NT2/D1 (cell line): Measurements from ENCODE around the gene G0S2.

Experiments
- DNase-seq: peaks from one replicate; pipeline ENCODE4 v3.0.0-alpha.2; 2011; ENCODE audit warnings: low read depth, low spot score
- H3K27me3 ChIP-seq: 2 replicates; pipeline ENCODE4 v1.6.0; 2011; ENCODE audit warnings: mild to moderate bottlenecking; ENCODE audit not compliant: insufficient read length, insufficient read depth
- H3K36me3 ChIP-seq: 2 replicates; pipeline ENCODE4 v1.6.1; 2011; ENCODE audit warnings: mild to moderate bottlenecking, low read length, mixed read lengths; ENCODE audit not compliant: insufficient read depth, insufficient read length
- H3K4me1 ChIP-seq: 2 replicates; pipeline ENCODE4 v1.5.1; 2011; ENCODE audit not compliant: insufficient read depth, insufficient read length
- H3K4me3 ChIP-seq: 2 replicates; pipeline ENCODE4 v1.5.1; 2011; ENCODE audit warnings: low read depth; ENCODE audit not compliant: insufficient read length
- H3K9ac ChIP-seq: 2 replicates; pipeline ENCODE4 v1.6.0; 2011; ENCODE audit warnings: low read depth; ENCODE audit not compliant: insufficient read length
- H3K9me3 ChIP-seq: 2 replicates; pipeline ENCODE4 v1.5.1; 2011; ENCODE audit warnings: mild to moderate bottlenecking, low read length; ENCODE audit not compliant: insufficient read depth
- SUZ12 ChIP-seq: IDR thresholded peaks from 2 replicates; pipeline ENCODE4 v1.6.1; 2011; ENCODE audit not compliant: insufficient read length, insufficient read depth; ENCODE audit errors: extremely low read depth
- YY1 ChIP-seq: IDR thresholded peaks from 2 replicates; pipeline ENCODE4 v1.6.1; 2011; ENCODE audit not compliant: insufficient read length, insufficient read depth
- ZNF274 ChIP-seq: IDR thresholded peaks from 2 replicates; pipeline ENCODE4 v1.6.1; 2011; ENCODE audit warnings: mild to moderate bottlenecking, low read depth, low read length

The G0S2 gene

DNA sequence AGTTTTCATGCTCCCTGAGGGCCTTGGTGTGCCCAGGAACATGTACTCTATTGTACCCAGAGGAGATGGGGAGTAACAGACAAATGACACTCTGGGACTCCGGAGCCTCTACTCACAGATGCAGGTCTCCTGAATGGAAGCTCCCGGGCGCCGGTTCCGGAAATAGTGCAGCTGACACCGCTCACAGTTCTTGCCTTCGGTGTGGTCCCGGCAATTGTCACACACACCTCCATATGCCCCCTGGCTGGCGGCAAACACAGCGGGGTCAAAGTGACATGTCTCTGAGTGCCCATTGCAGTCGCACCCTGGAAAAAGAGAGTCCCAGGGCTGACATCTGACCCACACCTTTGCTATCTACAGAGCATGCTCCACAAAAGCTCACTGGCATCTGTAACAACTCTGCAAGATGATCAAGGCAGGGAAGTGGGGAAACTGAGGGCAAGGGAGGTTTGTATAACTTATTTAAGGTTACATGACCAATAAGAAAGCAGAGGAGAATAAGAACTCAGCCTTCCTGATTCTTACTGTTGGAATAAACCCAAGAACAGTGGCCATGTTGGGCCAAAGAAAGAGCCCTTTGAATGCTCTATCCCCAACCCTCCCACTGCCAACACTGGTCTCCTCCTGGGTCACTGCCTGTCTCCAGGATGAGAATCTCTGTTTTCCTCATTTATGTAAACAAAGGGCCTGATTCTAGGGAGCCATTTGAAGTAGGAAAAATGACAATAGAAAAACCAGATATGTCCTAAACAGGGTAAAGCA, 45.4 kb upstream of the G0S2 start:
- Histone ChIP-seq H3K27me3 (no peaks in the 10 kb centered on the region), H3K36me3 (no peaks in the 10 kb centered on the region)

DNA sequence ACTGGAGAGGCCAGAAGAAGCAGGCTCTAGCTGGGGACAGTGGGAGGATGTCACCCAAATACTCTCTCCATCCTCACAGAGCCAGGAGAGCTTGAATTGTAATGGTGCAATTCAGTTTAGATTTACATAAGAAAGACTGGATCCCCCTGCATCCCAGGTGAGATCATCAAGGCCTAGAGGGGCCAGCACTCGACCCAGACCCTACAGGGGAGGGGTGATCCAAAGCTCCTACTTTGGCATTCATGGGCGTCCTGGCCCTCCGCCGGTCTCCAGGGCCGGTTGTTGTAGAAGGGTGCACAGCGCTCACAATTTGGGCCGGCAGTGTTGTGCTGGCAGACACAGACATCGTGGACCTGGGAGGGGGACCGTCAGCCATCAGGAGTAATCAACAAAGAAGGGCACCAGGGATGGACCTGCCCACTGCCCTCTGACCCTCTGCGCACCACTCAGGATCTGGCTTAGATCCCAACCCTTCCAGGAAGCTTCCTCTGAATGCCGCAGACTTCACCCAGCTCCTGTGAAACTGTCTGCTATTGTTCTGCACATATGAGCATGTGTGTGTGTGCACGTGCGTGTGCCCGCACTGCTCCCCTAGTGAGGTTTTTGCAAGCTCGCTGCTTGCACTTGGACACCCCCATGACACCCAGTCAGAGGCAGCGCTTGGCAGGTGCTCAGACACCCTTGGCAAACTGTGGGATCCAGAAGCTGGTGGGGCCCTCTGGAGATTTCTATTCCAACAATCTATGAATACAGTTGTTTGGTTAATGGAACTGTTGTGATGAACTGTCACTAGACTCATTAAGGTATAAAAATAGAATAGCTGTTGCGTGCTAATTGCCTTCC, 44.6 kb upstream of the G0S2 start:
- Histone ChIP-seq H3K4me3 (no peak overlapping the region), H3K36me3 (no peaks in the 10 kb centered on the region), H3K9ac (no peak overlapping the region), H3K9me3 (no peaks in the 10 kb centered on the region), H3K27me3 (no peaks in the 10 kb centered on the region), H3K4me1 (peaks cover 23% of the 10 kb centered on the region)
- DNase-seq, result peak; percentile 67
- TF ChIP-seq ZNF274 (no peak), SUZ12 (no peak), YY1 (no peak)

More for the DNA sequence above, 45.4 kb upstream of the G0S2 start:
- Histone ChIP-seq H3K4me3 (no peak overlapping the region), H3K4me1 (peaks cover 25% of the 10 kb centered on the region), H3K9ac (no peak overlapping the region), H3K9me3 (no peaks in the 10 kb centered on the region)
- TF ChIP-seq SUZ12, result no peak
- TF ChIP-seq ZNF274, result no peak
- no peak for TF ChIP-seq YY1
- DNase-seq, result no peak

- Histone ChIP-seq H3K36me3 (no peaks in the 10 kb centered on the region), H3K9ac (no peak overlapping the region), H3K9me3 (no peaks in the 10 kb centered on the region), H3K4me3 (no peak overlapping the region), H3K4me1 (peaks cover 16% of the 10 kb centered on the region), H3K27me3 (no peaks in the 10 kb centered on the region)
- TF ChIP-seq SUZ12 (no peak), YY1 (no peak), ZNF274 (no peak)
- no peak for DNase-seq
Measured at GRCh38 chr1:209633335-209633997, 41.7 kb upstream of the G0S2 start.

DNA sequence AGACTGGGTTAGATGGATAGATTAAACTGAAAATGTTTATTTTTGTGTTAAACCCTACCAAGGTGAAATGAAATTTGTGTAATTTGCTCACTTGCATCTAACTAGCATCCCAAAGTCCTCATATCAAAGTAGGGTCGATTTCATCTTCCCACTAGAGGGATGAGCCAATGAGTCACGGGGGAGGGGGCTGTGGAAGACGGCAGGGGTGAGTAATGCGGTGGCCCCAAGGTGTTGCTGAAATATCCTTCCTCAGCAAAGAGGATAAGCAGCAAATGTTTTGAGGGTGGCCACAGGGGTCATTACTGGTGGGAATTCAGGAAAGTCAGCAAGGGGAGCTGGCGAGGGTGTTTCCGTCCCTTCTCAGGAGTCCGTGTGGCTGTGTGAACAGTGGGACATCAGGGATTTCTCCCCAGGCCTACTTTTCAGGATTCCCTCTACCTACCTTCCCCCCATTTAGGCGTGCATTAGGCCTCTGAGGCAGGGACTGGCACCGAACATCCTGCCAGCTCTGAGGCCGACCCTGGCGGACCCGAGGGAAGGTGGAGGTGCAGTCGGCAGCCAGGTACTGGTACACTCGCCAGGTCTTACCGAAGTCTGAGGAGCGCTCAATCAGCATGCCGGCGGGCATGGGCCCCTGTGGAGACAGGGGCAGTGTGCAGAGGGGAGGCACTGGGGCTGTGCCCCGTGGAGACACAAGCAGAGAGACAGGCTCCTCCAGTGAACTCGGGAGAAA, 41.0 kb upstream of the G0S2 start:
- Histone ChIP-seq H3K36me3 (no peaks in the 10 kb centered on the region), H3K27me3 (no peaks in the 10 kb centered on the region), H3K9me3 (no peaks in the 10 kb centered on the region), H3K9ac (no peak overlapping the region), H3K4me3 (no peak overlapping the region), H3K4me1 (peaks cover 16% of the 10 kb centered on the region)
- no peak for TF ChIP-seq ZNF274
- no peak for TF ChIP-seq SUZ12
- TF ChIP-seq YY1, result no peak
- no peak for DNase-seq

DNA sequence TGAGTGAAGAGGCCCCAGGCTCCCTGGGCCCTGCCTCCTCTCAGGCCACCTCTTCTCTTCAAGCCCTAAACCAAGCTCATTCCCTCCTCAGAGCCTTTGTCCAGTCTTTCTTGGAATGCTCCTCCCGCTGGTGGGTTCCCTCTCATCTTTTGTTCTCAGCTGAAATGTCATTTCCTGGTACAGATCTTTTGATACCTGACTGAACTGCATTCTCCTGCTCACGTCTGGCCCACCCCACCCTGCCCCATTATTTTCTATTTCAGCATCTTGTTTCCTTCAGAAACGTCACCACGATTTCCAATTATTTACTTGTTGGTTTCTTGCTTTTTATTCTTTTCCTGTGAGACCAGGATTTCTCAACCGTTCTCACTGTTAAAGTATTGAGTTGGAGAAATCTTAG, 39.4 kb upstream of the G0S2 start:
- H3K9me3 ChIP-seq, result no peaks in the 10 kb centered on the region
- TF ChIP-seq SUZ12, result no peak
- TF ChIP-seq YY1, result no peak
- TF ChIP-seq ZNF274, result no peak
- no peaks in the 10 kb centered on the region for H3K27me3 ChIP-seq
- no peak for DNase-seq
- H3K9ac ChIP-seq, result no peak overlapping the region
- H3K36me3 ChIP-seq, result no peaks in the 10 kb centered on the region
- H3K4me1 ChIP-seq, result peaks cover 5% of the 10 kb centered on the region
- H3K4me3 ChIP-seq, result no peak overlapping the region

DNA sequence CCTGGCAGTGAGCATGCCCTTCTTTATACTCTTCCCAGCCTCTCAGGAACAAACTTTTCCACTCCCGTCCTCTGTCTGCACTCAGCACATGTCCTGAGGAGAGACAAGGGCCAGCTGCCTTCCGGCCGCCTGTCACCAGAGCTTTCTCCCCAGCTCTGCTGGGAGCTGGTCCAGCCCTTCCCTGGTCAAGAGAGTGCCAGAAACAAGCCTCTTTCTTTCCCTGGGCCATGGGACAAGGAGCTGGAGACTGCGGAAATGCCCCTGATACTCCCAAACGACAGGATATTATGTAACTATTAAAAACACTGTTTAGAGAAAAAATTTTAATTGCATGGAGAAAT, 33.4 kb upstream of the G0S2 start:
- no peaks in the 10 kb centered on the region for H3K9me3 ChIP-seq
- TF ChIP-seq YY1 (no peak), SUZ12 (no peak), ZNF274 (no peak)
- no peaks in the 10 kb centered on the region for H3K36me3 ChIP-seq
- no peak overlapping the region for H3K4me3 ChIP-seq
- H3K4me1 ChIP-seq, result peaks cover 4% of the 10 kb centered on the region
- DNase-seq, result no peak
- H3K27me3 ChIP-seq, result no peaks in the 10 kb centered on the region
- peak overlapping the region; percentile 29 for H3K9ac ChIP-seq

DNA sequence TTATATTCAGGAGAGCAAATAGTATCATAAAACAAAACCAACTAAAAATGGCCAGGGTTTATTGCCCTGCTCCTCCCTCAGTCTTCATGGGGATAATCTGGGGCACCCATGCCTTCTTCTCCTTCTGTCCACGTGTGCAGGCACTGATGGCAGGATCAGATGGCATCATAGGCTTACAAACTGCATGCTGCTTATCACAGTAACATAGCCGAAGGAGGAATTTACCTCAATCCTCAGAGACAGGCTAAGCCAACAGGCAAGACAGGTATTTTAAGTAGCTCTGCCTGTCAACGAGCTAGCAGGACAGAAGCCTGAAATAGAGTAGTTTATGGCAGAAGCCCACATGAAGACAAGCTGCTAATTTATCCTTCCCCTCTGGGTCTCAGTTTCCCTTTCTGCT, 32.4 kb upstream of the G0S2 start:
- DNase-seq, result no peak
- H3K4me1 ChIP-seq, result peaks cover 4% of the 10 kb centered on the region
- H3K4me3 ChIP-seq, result no peak overlapping the region
- no peaks in the 10 kb centered on the region for H3K27me3 ChIP-seq
- no peaks in the 10 kb centered on the region for H3K36me3 ChIP-seq
- H3K9me3 ChIP-seq, result no peaks in the 10 kb centered on the region
- TF ChIP-seq ZNF274 (no peak), SUZ12 (no peak), YY1 (no peak)
- H3K9ac ChIP-seq, result no peak overlapping the region
